HG03432 (cell line): Measurements from ENCODE around the gene RNU6-8.

Source experiments
- ATAC-seq: cut with Tn5 transposase; IDR thresholded peaks from one replicate; pipeline ENCODE4 v1.9.1; 2021; ENCODE audit warnings: mild to moderate bottlenecking, moderate library complexity; ENCODE audit not compliant: unreplicated experiment

The RNU6-8 gene

DNA sequence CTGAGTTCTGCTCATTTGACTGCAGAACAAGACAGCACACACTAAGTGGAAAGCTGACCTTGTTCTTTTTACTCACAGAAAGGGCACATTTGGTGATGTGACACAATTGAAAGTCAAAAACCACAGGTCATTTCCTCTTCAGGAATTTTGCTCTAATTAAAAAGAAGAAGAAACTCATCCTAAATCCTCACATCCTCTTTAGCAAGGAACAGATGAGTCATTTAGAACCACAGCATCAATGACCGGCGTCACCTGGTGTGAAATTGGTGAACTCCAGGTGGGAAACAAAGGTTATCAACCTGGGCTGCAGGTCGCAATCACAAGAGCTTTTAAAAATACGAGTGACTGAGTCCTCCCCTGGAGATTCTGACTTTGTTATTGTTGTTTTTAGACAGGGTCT, 2.9 kb upstream of the RNU6-8 start:
- ATAC-seq: no peak

DNA sequence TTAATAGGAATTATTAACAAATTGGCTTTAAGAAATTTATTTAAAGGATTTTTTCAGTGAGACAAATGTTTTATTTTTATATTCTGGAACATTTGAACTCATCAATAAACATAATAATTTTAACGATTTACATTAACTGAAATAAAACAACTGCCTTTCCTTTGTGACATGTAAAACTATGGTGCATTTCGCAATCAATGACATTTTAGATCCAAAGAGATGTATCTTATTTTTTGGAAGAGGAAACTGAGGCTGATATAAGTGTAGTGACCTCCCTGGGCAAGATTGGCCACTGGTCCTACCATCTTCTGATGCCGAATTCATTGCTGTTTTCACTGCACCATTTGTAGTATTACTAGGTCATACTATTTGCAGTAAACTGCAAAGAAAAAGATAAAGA, 2.5 kb upstream of the RNU6-8 start:
- no peak for ATAC-seq

DNA sequence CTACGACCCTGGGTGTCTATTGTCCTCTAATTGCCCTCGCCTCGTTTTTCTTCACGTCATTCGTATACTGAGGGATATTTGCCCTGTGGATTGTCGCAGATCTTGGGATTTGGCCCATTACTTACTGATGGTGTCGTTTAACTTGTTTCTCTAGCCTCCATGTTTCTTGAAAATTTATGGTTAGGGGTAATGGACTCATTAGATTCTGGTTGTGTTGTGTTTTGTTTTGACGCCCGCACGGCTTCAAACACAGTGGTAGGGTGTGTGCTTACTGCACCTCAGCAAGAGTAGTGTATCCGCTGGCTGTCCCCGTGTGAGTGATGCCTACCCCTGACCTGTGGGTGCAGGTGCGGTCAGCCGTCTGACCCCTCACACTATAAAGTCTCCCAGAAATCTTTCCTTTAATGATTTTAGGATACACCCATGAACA, 874 bp upstream of the RNU6-8 start:
- ATAC-seq: no peak

DNA sequence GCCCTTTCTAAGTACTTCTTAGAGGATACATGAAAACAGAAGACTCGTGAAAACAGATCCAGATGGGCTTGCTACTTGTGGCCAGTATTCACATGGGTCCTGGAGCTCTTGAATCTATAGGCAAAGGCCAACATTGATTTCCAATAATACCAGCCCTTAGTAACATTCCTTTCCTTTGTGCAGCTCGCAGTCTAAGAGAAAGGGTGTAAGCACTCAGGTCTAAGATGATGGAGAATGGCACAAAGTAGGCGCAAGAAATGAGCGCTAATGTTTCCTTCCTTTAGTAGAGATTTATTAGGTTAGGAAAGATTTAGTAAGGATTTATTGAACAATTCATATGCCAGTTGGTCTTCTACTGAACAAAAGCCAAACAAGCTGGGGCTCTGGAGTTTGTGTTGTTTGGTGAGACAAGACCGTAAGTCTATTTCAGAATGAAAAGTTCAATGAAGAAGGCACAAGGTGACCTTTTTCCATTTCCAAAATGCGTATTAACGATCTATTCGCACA, 525 bp downstream of the RNU6-8 start:
- ATAC-seq: no peak

DNA sequence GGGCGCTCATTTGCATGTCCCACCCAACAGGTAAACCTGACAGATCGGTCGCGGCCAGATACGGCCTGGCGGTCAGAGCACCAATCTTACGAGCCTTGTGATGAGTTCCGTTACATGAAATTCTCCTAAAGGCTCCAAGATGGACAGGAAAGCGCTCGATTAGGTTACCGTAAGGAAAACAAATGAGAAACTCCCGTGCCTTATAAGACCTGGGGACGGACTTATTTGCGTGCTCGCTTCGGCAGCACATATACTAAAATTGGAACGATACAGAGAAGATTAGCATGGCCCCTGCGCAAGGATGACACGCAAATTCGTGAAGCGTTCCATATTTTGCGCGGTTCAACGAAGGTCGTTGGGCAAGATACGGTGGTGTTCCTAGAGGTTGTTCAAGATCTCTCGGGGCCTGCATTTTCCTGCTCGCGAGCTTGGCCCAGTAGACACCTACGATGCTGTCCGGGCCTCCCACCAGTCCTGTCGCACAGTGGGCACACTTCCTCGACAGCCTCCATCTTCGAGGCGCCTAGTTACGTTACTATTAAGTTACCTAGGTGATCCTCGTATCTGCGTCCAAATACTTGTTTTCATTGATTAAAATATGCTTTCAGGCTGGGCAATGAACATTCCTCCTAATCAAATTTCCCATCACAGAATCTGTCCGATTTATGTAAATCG, 1.1 kb downstream of the RNU6-8 start, which contains the start of gene RNU6-7:
RNU6-7 (plus strand) TSS at position 230 of the 675 bp plus-strand sequence.
- ATAC-seq: no peak

DNA sequence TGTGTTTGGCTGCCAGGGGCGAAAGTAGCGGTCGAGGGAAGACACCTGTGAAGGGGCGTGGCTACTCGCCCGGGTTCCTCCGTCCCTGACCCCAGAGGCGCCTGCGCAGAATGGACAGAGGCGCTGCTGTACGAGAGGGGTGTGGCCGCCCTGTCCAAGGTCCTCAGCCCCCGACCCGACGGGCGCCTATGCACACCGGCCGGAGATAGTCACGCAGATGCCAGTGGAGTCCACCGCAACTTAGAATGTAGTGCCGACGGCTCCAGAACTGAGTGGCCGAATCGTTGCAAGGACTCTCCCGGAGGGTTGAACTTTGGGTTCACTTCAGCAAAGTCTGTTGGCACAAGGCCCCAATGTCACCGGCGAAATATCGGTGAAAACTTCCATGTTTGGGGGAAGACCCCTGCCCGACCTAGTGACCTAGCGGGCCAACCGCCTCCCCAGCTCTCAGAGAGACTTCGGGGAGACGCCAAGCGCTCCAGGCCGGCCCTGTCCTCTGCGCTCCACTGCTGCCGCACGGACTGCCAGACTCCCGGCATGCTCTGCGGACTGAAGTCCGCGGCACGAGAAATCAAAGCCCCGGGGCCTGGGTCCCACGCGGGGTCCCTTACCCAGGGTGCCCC, 1.8 kb downstream of the RNU6-8 start:
- ATAC-seq: peak; percentile 65

DNA sequence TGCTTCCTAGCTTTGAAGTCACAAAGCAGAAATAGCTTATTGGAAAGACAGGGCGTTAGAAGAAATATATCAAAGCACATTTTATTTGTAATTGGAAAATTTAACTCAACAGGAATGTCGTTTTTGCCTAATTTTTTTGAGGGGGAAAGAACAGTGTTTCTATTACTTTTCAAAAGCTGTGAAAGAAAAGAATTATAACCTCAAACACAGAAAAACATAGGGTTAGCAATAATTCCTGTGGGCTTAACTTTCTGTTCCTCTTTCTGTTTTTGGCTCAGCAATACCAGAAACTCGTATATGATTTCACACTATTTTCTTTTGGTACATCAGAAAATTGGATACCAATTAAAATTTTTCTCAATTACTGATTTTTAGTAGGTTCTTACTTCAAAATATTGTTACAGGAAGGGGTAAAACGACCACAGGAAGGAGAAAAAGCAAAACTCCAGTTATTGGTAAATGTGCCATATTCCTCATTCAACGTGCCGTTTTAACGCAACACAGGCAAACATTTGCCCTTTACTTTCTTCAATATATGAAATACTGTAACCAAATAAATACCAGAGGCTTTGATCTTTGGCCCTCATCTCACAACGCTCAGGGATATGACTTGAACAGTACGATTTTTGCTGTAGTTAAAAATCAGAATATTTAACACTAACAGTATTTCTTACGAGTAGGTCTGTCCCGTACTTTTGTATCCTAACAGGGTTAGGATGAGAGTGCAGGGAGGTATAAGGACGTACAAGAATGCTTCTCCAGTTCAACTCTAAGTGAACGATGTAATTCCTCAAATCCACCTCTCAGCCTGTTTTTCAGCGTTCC, 2.5 kb downstream of the RNU6-8 start:
- no peak for ATAC-seq

DNA sequence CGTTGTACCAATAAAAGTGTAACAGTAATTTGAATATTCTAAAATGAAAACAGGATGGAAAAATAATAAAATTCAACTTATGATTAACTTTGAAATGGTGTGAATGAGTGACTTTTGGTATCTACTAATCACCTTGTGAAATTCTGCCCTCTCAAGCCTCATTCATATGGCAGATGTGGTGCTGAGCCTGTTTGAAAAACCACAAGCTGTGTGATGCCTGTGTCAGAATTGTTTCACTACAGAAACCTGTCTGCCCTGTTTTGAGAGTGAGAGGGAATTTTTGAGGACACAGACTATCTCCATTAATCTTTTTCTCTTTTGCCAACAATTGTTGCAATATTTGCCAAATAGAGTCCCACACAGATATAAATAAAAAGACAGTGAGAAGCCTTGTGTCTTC, 5.2 kb downstream of the RNU6-8 start:
- ATAC-seq: peak; percentile 37

DNA sequence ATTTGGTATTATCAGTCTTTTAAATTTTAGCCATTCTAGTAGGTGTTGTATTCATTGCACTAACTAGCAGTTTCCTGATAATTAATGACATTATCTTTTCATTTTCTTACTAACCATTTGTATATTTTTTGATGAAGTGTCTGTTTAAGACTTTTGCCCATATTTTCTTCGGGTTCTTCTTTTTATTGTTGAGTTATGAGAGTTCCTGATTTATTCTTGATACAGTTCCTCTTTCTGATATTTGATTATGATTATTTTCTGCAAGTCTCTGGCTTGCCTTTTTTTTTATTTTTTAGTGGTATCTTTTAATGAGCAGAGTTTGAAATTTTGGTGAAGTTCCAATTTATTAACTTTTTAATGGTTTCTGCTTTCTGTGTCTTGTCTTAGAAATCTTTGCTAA, 7.4 kb downstream of the RNU6-8 start:
- ATAC-seq: no peak

DNA sequence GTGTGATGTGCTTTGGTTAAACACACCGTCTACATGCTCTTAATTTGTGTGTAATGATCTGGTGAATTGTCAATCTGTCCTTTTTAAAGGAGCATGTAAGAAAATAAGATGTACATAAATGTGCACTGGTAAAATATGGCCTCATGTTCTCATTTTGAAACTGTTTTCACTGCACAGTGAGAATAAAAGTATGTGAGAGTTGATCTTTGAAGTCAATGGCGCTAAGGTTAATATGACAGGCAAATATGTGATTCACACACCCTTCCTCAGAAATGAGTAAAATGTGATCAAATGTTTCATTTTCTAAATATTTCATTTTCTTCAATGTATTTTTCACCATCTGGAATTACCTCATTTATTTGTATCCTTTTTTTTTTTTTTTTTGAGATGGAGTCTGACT, 9.5 kb downstream of the RNU6-8 start:
- no peak for ATAC-seq

DNA sequence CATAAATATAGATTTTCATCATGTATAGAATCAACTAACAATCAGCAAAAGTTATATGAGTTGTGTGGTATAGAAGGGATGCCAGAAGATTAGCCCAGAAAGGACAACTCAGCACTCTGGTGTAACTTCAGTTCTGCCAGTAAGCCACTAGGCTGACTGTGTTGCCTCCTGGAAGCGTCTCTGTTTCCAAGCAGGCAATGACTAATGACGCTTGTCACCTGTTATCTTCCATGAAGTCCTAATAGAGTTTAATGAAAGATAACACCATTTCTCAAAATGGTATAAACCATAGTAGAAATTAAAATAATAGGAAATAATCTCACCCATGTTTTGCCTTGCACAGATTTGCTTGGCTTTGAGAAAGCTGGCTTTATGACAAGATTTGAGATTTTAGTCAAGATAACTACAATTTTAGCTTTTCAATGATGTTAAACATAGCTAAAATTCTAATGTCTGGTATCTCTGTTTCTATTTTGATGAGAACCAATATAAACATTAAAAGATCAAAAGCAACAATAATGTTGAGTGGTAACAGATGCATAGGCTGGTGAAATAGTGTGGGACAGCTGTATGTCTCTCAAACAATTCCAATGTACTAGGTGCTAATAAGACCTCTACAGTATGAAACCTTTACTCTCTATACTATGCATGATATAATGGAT, 10.2 kb downstream of the RNU6-8 start:
- ATAC-seq: no peak

DNA sequence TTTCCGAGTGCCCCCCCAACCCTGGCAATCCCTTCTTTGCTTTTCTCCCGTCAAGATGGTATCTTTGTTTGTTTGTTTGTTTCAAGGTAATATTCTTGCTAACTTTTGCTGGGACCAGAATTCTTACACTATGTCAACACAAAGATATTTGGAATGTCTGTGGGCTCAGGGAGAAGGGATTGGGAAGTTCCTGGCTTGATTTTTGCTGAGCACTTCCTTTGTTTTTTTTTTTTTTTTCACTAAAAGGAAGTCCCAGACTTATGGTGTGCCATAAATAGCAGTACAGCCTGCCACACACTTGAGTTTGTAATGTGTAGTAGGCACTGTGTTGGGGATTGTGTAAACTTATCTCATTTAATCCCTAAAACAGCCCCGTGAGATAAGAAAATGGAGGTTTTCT, 12.4 kb downstream of the RNU6-8 start:
- ATAC-seq: no peak

DNA sequence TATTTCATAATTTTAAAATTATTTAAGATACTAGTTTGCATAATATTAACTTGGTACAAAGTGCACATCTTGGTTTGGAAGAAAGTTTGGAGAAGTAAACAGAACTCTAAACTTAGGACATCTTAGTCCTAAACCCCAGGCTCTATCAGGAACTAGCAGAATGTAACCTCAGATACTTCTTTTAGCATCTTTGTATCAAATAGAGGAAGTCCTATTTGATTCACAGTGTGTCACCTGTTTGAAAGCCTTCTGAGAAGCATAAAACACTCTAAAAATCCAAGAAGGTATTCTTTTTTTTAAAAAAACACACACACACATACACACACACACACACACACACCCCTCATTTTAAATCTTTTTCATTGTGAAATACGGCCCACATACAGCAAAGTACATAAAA, 13.3 kb downstream of the RNU6-8 start:
- no peak for ATAC-seq

DNA sequence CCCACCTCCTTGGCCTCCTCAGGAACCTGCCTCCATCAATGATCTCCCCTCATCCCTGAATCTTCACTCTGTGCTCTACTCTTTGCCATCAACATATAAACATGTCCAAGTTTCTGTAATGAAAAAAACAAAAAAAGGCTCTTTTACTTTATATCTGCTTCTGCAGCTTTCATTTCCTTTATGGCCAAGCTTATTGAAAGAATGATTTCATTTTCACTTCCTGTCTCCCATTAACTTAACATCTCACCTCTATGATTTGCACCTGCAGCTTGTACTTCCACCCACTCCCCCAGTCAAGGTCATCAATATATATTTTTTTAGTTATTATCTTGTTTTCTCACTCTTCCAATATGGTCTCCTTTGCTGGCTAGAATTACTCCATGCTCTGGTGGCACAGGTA, 16.8 kb downstream of the RNU6-8 start:
- ATAC-seq: no peak

DNA sequence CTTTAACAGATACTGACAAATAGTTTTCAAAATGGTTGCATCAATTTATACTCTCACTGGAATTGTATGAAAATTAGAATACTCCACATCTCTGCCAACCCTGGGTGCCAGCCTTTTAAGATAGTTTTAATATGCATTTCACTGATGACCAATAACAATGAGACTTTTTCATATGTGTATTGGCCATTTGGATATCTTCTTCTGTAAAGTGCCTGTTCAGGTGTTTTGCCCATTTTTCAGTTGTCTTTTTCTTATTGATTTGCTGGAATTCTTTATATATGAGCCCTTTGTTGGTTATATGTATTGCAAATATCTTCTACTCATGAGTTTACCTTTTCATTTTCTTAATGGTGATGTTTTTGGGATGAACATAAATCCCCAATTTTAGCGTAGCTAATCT, 18.0 kb downstream of the RNU6-8 start:
- ATAC-seq: no peak

DNA sequence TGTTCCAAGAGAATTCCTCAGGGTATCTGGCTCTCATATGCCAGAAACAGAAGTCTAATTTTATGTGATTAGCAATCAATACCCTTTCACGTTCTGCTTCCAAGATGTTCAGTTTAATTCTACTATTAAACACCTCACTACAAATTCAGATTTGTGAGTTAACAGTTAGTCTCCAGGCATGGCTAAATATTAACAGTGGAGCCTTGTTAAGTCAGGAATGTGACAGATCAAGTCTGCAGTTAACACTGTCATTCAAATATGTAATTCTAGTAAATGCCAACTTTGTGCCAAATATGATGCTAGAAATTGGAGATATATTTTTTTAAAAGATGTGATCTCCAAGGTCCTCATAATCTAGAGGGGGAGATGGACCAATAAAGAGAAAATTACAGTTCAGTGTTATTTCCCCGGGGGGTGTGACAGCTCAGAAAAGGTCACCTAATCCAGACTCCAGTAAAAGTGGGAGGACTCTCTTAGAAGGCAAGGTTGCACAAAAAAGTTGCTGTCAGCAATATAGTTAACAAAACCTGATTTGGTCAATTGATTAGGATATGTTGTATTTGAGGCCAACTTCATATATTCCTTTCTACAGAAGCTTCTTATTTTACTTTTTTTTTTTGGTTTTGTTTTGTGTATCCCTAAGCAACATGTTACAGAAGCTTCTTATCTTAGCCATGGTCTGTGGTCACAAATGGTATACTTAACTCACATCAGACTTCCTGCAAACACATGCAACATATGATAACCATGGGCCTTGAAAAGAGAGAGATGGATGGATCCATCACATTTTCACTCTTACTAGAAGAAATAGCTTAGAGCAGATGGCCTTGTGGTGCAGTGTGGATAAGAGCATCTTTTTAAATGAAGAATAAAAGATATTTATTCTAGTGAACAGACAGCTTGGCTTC, 19.7 kb downstream of the RNU6-8 start:
- ATAC-seq: no peak

DNA sequence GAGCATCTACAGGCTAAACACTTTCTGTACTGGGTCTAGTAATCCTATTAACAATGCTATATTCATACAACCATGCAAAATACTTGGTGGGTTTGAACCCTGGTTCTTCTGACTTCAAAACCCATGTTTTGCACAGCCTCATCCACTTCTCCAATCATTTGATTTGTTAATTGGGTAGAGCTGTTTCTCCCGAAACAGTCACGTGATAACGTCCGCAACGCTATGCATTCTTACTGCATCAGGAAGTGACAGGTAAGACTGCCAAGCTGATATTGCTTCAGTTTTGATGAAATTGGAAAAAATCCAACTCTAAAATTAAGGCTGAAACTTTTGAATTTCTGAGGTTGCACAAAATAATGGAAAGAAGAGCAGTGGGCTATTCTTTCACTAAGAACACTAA, 31.6 kb downstream of the RNU6-8 start:
- no peak for ATAC-seq

DNA sequence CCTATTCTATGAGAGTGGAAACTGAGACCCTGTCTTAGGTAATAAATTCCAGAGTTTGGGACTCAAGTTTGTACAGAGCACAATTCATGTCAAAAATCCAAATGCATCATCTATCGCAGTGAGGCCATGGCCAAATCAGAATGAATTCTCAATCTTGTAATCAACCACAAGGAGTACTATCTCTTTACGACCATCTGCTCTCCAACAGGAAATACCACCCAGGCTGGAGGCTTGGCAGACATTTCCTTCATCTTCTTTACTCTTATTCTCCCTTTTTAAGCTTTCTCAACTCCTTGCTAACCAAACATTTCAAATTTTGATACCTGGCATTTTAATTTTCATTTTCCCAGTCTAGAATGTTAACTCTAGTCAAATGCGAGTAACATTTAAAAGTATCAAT, 33.9 kb downstream of the RNU6-8 start:
- no peak for ATAC-seq

DNA sequence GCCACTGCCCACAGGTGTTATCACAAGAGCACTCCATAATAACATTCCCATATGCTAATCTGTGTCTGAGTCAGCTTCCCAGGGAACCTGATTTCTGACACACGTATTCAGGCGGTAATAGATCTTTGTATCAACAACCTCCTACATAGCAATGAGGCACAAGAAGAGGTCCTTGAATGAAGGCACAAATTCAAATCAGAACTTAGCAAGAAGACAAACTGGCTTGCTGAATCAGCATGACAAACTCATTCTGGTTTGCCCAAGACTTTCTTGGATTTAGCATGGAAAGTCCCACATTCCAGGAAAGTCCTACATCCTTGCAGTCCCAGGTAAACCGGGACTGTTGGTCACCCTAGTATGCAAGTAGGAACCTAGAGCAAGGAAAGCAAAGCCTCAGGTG, 35.2 kb downstream of the RNU6-8 start:
- no peak for ATAC-seq

DNA sequence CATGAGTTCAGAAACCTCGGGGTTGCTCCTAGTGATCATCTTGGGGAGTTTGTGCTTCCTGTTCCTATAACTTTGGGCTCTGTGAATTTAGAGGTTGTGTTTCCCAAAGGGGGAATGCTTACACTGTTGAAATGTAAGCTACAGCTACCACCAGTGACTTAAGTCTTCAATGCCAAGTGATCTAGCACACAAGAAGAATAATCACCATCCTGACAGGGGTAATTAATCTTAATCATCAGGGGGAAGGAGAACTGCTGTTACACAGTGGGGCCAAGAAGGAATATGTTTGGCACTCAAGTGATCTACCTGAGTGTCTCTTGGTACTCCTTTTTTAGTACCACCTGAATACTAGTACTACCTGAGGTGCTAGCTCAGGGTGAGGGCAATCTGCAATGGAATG, 36.1 kb downstream of the RNU6-8 start:
- ATAC-seq: no peak
